Measurements from ENCODE around the gene SH3BP2.

SH3BP2 gene

DNA sequence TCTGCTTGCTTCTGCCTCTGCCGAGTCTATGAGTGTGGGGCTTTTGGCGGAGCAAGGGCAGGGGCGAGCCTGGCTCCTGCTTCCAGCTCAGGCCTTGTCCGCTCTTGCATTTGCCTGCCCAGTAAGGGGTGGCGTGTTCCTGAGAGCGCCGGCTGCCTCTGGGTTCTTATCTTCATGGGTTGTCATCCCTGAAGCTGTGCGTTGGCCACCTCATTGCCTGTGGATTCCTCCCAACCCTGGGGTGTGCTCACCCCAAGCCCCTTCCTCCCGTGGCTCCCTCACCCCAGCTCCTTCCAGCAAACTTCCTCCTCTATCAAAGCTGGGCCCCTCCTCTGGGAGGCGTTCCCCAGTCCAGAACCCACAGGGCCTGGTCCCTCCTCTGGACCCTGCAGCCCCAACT is 17.5 kb downstream of the SH3BP2 start:
- no peak overlapping the region for H3K4me3 ChIP-seq (ENCODE audit: low read length)
- no peak for TF ChIP-seq ZNF274 (IDR thresholded peaks at IDR 0.05; ENCODE audit: low read depth, low read length)

DNA sequence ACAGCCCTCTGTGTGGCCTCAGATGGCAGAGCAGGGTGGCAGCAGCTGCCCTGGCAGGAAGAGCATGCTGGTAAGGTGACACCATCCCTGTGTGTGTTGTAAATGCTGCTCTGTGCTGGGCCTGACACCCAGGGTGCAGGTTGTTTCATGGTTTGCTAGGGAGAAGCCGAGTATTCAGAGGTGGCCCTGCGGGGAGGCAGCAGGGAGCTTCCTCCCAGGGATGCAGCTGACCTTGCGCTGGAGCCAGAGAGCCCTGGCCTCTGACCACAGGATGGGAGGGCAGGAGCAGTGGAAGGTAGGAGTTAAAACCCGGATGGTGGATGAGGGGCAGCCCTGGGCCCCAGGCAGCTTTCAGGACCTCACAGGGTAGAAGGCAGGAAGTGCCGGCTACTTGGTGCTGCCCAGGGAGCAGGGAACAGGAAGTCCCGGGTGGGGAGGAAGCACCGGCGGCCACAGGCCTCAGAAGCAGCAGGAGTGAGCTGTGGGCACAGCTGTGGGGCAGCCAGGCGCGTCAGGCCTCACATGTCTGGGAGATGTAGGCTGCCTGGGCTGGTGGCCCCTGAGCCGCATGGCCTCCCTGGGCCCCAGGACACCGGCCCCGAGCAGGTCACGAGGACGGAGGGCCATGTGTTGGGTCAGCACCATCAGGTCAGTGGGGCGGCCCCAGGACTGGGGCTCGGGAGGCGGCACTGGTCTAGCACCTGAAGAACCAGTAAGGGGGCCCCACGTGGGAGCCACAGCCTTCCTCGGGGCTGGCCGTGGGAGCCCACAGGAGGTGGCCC is 19.1 kb downstream of the SH3BP2 start:
- TF ChIP-seq ZNF274 (IDR thresholded peaks at IDR 0.05; ENCODE audit: low read depth, low read length) = no peak
- peak overlapping the region; percentile 73; the same call in 1 of the 2 replicates for H3K4me3 ChIP-seq (ENCODE audit: low read length)

DNA sequence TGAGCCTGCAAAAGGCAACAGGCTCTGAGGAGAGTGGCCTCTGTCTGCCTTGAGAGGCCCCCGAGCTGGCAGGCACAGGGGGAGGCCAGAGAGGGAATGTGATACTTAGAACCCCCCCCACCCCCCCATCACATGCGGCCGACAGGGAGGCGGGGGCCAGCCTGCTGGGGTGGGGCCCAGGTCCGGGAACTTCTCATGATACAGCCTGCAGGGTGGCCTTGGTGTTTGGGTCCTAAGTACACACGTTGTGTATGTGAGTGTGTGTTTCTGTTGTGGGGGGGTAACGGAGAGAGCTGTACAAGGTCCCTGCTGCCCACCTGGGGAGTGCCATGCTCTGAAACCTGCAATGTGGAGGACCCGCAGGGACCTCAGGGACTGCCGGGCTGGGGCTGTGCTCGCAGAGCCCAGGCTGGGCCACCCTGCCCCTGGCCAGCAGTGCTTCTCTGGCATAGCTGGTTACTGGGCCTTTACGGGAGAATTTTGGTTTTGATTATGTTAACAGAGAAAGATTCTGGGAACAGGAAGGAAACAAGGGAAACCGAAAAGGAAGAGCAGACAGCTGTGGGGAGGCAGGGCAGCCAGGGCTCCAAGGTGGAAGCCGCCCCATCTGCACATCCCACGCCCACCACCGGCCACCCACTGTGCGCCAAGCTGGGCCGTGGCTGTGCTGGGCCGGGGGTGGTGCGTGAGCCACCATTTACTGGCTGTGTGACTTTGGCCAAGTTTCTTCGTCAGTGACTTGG is 19.9 kb downstream of the SH3BP2 start:
- TF ChIP-seq ZNF274 (IDR thresholded peaks at IDR 0.05; ENCODE audit: low read depth, low read length) = no peak
- H3K4me3 ChIP-seq (ENCODE audit: low read length) = peak overlapping the region; percentile 73; the same call in 1 of the 2 replicates

DNA sequence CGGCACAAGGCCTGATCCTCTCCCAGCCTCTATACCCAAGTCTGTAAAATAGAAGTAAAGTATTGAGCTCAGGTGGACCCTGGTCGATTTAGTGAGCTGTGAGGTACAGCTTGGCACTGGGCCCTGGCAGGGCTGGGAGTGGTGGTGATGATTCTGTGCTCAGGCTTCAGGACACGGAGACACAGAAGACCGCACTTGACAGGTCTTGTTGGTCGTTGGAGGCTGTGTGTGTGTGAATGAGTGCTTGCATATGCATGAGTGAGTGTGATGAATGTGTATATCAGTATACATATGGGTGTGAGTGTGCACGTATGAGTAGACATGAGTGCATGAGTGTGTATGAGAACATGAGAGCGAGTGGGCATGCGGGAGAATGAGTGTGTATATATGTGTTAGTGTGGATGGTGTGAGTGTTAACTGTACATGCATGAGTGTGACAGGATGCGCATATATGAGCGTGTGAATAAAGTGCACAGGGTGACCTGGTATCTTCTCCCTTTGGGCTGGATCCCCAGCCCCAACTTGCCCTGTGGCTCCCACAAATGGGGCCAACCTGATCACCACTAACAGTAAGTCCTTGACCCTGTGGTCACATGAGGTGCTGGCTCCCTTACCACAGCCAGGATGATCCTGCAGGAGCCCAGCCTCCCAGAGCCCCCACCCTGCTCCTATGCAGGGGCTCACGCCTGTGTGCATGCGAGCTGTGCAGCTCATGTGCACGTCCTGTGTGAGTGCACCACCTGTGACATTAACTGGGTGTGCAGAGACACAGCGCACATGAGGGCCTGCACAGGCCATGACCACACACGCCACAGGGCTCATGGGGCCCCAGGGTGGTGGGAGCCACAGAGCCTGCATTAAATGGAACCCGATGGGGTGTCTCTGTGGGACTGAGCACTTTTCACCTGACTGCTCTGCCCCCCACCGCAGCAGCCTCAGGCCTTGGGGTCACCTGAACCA is 20.8 kb downstream of the SH3BP2 start:
- H3K4me3 ChIP-seq (ENCODE audit: low read length) = peak overlapping the region; percentile 73; the same call in 1 of the 2 replicates
- no peak for TF ChIP-seq ZNF274 (IDR thresholded peaks at IDR 0.05; ENCODE audit: low read depth, low read length)

DNA sequence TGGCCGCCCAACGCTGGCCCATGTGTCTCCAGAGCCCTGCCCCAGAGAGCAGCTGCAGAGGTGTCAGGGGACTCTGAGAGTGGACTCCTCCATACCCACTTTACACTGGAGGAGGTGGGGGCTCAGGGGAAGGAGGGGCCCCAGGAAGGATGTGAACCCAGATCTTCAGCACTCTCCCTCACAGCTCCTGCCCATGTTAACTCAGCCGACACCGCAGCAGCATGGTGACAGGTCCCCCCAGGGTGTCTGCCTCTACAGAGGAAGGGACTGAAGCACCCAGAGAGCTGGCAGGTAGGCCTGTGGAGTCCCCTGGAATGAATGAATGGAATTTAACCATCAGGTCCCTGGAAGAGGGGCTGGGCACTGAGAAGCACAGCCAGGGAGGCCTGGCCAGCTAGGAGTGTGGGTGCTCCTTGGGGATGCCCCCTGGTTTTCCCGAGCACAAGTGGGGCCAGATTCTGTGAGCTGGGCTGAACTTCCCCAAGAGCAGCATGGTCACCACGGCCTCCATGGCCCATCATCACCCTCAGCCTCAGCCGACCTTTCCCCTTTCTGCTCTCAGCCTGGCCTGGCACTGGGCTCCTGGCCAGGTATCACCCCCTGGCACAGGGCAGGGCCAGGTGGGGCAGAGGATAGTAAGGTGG is 21.9 kb downstream of the SH3BP2 start:
- no peak for TF ChIP-seq ZNF274 (IDR thresholded peaks at IDR 0.05; ENCODE audit: low read depth, low read length)
- no peak overlapping the region for H3K4me3 ChIP-seq (ENCODE audit: low read length)

DNA sequence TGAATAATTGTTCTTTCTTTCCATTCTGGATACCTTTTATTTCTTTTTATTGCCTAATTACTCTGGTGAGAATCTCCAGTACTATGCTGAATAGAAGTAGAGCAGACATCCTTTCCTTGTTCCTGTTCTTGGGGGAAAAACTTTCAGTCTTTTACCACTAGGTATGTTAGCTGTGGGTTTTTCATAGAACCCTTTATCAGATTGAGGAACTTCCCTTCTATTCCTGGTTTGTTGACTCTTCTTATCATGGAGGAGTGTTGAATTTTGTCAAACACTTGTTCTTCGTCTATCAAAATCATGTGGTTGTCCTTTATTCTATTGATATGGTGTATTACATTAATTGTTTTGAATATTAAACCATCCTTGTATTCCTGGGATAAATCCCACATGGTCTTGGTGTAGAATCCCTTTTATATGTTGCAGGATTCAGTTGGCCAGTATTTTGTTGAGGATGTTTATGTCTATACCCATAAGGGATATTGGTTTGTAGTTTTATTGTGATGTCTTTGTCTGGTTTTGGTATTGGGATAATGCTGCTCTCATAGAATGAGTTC is 23.6 kb downstream of the SH3BP2 start:
- no peak overlapping the region for H3K4me3 ChIP-seq (ENCODE audit: low read length)
- TF ChIP-seq ZNF274 (IDR thresholded peaks at IDR 0.05; ENCODE audit: low read depth, low read length) = no peak

DNA sequence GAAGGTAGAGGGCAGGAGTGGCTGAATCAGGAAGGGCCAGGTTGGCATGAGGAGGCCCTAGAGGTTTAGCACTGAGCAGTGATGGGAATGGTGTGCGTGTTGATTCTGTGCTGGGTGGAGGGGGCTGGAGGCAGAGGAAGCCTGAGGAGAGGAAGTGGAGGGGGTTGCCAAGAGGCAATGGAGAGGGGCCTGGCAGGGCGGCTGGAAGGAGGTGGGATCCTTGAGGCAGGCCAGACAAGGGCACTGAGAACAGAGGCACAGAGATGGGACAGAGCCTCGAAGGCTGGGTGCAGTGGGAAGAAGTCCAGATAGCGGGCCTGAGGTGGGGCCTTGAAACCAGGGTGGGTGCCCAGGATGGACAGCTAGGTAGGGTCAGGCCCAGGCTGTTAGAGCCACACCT is 24.3 kb downstream of the SH3BP2 start:
- TF ChIP-seq ZNF274 (IDR thresholded peaks at IDR 0.05; ENCODE audit: low read depth, low read length) = no peak
- H3K4me3 ChIP-seq (ENCODE audit: low read length) = no peak overlapping the region

DNA sequence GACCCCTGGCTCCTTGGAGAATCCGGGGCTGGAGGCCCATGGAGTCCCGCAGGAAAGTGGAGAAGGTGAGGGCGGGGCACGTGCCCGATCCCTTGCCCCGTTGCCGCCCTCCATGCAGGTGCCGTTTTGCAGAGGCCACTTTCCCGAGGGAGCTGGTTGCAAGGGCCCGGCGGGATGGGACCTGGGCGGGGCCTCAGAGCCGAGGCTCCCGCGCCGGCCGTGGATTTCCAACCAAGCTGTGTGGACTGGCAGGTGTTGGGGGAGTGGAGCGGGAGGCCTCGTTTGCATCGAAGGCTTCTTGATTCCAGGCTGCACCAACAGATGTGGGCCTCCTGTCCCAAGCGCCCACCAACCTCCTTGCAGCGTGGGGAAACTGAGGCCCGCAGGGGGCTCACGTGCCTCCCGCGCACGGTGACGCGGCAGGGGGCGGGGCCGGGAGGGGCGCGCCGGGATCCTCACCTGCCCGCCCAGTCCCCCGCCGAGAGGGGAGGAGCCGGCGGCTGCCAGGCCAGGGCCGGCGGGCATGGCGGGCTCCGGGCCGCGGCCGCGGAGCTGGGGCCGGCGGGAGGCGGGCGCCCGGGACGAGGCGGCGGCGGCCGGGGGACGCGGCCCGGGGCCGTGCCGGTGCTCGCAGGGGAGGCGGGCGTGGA is 24.9 kb downstream of the SH3BP2 start:
- TF ChIP-seq ZNF274 (IDR thresholded peaks at IDR 0.05; ENCODE audit: low read depth, low read length) = no peak

DNA sequence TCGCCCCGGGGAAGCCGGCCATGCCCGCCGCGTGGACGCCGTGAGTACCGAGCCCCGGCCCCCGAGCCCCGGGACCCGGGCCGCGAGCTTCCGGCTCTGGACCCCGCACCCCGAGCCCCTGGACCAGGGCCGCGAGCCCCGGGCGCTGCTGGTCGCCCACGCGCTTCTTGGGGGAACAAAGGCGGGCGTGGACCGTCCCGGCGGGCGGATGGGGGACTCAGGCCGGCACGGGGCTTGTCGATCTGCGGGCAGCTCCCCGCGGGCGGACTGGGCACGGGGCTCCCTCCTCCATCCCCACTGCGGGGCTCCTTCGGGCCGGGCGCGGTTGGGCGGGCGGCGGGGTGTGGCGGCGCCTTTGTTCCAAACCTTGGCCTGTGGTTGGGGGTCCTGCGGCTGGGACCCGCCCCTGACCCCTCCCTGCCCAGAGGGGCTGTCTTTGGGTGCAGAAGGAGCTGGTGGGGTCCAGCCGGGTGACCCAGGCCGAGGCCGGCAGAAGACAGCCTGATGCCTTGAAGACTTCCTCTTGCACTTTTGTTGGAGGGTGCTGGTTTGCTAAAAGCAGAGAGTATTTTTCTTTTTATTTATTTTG is 25.6 kb downstream of the SH3BP2 start:
- no peak for TF ChIP-seq ZNF274 (IDR thresholded peaks at IDR 0.05; ENCODE audit: low read depth, low read length)
- peak overlapping the region; percentile 40; the same call in 1 of the 2 replicates for H3K4me3 ChIP-seq (ENCODE audit: low read length)

More for the DNA sequence above, 24.9 kb downstream of the SH3BP2 start:
- H3K4me3 ChIP-seq (ENCODE audit: low read length) = peak overlapping the region; percentile 40; the same call in 1 of the 2 replicates

DNA sequence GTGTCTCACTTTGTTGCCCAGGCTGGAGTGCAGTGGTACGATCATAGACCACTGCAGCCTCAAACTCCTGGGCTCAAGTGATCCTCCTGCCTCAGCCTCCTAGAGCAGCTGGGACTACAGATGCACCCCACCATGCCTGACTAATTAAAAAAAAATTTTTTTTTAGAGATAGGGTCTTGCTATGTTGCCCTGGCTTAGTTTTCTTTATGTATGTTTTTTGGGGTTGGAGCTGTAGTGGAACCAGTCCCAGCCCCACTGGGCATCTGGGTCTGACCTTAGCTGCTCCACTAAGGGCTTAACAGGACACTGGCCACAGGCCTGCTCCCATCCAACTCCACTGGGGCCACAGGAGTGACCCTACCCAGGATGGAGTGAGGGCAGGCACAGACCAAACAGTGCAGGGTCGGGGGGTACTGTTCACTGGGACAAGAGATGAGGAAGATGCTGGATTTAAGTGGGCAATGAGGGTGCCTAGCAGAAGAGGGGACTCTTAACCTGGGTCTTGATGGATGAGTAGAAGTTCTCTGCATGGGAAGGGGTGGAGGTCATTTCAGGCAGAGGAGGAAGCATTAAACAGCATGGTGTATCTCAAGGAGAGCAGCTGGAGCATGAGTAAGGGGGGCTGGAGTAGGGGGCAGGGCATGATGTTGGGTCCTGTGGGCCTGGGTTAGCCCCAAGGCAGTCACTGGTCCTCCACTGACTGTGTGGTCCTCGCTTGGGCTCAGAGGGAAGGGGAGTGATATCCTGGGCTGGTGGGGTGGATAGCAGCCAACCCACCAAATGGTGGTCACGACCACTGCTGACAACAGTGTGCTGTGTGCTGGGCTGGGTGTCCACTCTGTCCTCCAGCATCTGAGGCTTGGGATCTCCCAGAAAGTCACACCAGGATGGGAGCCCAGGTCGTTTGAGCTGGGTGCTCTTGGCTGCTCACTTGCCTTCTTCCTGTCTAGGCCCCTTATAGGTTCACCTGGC is 26.6 kb downstream of the SH3BP2 start:
- H3K4me3 ChIP-seq (ENCODE audit: low read length) = no peak overlapping the region
- TF ChIP-seq ZNF274 (IDR thresholded peaks at IDR 0.05; ENCODE audit: low read depth, low read length) = no peak

DNA sequence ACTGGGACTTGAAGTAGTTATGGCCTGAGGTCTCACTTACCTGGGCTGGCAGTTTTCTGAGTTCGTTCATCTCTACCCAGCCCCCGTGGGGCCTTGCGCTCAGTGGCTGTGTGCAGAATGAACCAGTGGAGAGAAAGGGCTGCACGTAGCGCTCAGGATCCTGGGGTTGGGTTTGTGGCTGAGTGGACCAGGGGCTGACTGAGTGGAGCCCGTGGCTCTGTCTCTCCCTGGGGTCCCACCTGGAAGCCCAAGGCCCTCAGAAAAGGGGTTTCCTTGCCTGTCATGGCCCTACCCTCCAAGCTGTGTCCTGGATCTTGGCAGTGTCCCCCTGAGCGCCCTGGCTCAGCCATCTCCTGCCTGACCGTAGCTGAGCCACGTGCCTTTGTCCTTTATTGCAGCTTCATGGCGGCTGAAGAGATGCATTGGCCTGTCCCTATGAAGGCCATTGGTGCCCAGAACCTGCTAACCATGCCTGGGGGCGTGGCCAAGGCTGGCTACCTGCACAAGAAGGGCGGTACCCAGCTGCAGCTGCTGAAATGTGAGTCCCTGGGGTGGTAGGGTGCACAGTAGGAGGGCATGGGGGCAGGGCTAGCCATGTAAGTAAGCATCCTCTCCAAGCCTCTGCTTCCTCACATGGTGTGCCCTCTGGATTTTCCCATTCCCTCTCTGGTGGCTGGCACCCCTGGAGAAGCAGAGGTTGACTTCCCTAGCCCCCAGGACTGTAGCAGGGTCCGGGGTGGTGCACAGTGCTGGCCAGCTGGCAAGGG is 27.5 kb downstream of the SH3BP2 start:
- no peak for TF ChIP-seq ZNF274 (IDR thresholded peaks at IDR 0.05; ENCODE audit: low read depth, low read length)
- no peak overlapping the region for H3K4me3 ChIP-seq (ENCODE audit: low read length)
